ENCODE data around the gene TMED7.

- TF ChIP-seq POLR2A (IDR thresholded peaks at IDR 0.05): no peak
- no peak for TF ChIP-seq CTCF (IDR thresholded peaks at IDR 0.05)
Observed at GRCh38 chr5:115616472-115616871, 9.4 kb downstream of the TMED7 start.

Measured in uterus (tissue), 2 donors.